GM10266 (cell line): Measurements from ENCODE around the gene COX6B2.

ENCODE experiments used
- DNase-seq: peaks from one replicate; pipeline ENCODE4 v3.0.0; 2012; ENCODE audit errors: extremely low spot score
- CTCF ChIP-seq: IDR thresholded peaks from 2 replicates; pipeline ENCODE4 v1.5.1; 2012; ENCODE audit warnings: mild to moderate bottlenecking, low read depth; ENCODE audit not compliant: control insufficient read depth, insufficient read depth; ENCODE audit errors: missing control alignments

The COX6B2 gene

GRCh38 chr19:55309448-55309847, 45.1 kb downstream of the COX6B2 start:
- TF ChIP-seq CTCF, result no peak
- DNase-seq, result no peak

- no peak for DNase-seq
- no peak for TF ChIP-seq CTCF
These were observed 46.2 kb downstream of the COX6B2 start for GRCh38 chr19:55308281-55308680.

GRCh38 chr19:55306712-55307111, 47.8 kb downstream of the COX6B2 start:
- no peak for DNase-seq
- TF ChIP-seq CTCF, result no peak

GRCh38 chr19:55305983-55306562, 48.4 kb downstream of the COX6B2 start:
- TF ChIP-seq CTCF, result no peak
- no peak for DNase-seq

GRCh38 chr19:55305491-55305890, 49.0 kb downstream of the COX6B2 start:
- TF ChIP-seq CTCF, result no peak
- DNase-seq, result peak; percentile 85

- TF ChIP-seq CTCF, result no peak
- no peak for DNase-seq
These were observed 49.5 kb downstream of the COX6B2 start for GRCh38 chr19:55304980-55305379.

GRCh38 chr19:55304279-55304978, 50.1 kb downstream of the COX6B2 start:
- no peak for DNase-seq
- no peak for TF ChIP-seq CTCF
